ENCODE results near the gene DCHS2.

DCHS2 gene

GRCh38 chr4:154490234-154490582 is 1.4 kb downstream of the DCHS2 start:
- no peak for DNase-seq

- no peak for DNase-seq
Observed at GRCh38 chr4:154489558-154490233, 1.9 kb downstream of the DCHS2 start.

- DNase-seq = no peak
Observed at GRCh38 chr4:154487145-154487544, 4.5 kb downstream of the DCHS2 start.

DNA sequence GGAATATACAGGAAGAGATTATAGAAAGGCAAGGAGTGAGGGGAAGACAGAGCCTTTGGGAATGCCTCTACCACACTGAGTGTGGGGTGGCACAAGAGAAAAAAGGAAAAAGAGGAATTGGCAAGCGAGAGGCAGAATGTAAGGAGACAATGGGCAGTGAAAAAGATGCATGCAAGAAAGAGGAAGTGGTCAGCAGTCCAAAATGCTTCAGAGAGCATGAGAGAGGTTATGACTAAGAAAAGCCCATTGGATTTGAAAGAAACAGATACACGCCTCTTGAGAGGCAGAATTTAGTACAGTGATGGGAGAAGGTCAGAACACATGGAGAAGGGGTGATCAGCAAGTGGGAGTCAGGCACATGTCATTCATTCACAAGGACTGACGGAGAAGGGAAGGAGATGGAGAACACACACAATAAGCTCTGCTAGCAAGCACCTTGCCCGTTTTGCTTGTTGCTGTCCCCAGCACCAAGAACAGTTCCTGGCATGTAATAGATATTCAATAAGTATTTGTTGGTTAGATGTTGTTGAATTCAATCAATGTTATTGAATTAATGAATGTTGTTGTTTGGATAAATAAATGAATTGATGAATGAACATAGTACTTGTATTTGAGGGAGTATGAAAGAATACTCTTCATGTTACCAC is 6.3 kb downstream of the DCHS2 start:
- no peak for DNase-seq

DNA sequence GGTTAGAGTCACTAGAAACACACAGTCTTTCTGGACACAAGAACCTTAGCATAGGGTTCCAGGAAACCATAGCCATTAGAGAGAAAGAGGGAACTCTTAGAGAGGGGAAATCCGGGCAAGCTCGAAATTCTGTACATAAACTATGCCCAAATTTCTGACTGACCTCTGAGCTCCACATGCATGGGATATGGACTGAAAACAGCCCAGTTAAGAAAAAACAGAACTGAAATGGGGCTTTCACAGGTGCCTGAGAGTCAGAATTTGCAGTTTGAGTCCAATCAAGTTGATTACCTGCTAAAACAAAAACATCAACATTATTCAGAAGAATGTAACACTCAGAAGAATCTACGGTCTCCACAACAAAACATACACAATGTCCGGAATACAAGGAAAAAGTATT is 13.1 kb downstream of the DCHS2 start:
- DNase-seq = no peak

- no peak for DNase-seq
Observed at GRCh38 chr4:154478128-154478527, 13.5 kb downstream of the DCHS2 start.

DNA sequence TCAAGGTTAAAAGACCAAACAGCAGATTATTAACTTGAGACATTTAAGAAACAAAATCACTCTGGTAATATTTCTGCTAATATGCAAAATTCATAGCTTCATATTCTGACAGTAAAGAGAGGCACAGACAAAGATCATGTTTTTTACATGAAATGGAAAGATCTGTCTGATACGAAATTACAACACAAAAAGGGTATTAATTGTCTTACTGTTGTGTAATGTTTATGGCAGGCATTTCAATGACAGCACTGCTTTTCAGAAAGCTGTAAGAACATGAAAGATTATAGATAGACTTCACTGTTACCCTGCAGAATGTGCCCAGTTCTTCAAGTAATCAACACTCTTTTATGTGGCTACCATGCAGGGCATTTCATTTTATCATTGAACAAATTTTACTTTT is 15.4 kb downstream of the DCHS2 start:
- DNase-seq = no peak

- DNase-seq = no peak
Observed at GRCh38 chr4:154475820-154476219, 15.8 kb downstream of the DCHS2 start.

DNA sequence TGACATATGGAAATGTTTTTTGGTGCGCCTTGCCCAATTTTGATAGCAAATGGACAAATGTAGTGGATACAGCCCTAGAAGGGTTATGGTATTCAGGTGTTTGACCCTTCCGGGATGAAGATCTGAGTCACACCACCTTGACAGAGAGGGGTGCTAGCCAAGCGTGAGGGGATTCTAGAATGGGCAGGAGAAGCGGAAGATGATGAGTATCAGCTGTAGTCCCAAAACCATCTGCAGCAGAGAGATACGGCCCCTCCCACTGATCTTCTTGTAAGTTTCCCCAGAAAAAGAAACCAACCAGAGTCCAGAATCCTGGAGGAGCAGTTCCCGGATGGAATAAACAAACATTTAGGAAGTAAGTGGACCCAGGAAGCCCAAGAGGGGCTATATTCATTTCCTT is 18.1 kb downstream of the DCHS2 start:
- DNase-seq = no peak

GRCh38 chr4:154472858-154473257 is 18.7 kb downstream of the DCHS2 start:
- no peak for DNase-seq

DNA sequence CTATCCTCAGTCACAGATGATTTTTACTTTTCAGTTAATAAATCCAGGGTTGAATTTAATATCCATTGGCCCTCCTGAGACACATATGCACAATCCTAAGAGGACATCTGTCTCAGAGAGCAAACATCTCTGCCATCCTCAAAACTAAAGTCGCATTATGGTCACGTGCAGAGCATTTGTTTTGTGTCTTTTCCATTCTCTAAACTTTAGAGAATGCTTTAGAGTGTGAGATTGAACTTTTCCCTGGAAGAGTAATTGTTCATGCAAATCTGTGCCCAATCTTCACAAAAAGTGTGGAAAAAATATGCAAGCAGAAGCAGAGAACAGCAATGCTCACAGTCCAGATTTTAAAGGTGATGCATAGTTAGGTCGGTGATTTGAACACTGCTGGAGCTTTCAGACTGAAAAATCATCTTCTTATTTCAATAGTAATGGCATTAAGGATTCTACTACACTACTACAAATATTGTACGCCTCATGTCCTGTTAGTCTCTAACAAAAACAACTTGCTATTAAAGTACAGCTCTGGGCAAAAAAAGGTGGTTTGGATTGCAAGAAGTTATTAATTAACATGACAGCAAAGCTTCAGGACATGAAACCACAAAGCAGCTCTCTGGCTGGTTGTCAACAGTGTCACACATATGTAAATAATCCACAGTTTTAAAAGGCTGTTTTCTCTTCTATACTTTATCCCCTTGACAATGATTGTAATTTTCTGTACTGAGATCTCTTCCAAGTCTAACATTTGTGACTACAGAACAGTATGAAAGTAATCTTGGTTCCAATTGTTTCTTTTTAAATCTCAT is 19.9 kb downstream of the DCHS2 start:
- peak; percentile 37 for DNase-seq

DNA sequence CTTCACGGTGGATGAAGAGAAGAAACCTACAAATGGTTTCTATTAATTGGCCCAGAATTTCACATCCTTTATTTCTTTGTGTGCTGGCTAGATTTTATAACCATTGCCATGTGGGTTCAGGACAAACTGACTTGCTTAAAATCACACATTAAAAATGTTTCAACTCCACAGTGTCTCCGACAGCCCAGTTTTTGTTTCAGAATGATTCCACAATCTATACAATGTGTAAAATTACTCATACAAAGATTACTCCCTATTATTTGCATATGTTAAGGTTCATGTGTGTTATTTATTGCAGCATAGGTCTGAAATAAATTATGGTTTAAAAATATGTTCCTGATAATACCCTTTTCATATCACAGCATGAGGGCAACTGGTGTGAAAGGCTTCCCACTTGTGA is 20.6 kb downstream of the DCHS2 start:
- no peak for DNase-seq

GRCh38 chr4:154467886-154468285 is 23.7 kb downstream of the DCHS2 start:
- peak; percentile 55 for DNase-seq

DNA sequence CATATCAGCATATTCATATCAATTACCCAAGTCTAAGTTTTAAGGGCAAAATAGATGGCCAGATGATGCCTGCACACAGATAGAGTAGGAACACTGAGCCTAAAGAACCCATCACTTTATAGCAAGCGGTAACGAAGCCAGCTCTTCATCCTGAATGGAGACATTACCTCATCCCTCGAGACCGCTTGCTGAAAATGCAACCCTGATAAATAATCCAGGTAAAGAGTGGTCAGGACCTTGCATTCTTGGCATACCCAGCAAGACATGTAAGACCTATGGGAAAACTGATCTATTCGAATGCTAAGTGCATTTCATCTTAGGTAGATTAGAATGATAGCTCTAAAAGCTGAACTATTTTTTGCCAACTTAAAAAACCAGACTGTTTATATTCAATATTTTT is 25.3 kb downstream of the DCHS2 start:
- DNase-seq = no peak

DNA sequence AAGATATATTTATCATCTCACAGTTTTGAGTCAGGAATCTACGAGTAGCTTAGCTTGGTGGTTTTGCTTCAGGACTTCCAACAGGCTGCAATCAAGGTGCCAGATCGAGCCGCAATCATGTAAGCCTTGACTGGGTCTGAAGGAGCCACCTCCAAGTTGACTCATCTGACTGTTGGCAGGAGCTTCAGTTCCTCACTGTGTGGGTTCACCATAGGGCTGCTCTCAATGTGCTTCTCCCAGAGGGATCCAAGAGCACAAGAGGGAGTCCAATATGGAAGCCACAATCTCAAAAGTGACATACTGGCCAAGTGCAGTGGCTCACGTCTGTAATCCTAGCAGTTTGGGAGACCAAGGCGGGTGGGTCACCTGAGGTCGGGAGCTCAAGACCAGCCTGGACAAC is 26.5 kb downstream of the DCHS2 start:
- peak; percentile 12 for DNase-seq

DNA sequence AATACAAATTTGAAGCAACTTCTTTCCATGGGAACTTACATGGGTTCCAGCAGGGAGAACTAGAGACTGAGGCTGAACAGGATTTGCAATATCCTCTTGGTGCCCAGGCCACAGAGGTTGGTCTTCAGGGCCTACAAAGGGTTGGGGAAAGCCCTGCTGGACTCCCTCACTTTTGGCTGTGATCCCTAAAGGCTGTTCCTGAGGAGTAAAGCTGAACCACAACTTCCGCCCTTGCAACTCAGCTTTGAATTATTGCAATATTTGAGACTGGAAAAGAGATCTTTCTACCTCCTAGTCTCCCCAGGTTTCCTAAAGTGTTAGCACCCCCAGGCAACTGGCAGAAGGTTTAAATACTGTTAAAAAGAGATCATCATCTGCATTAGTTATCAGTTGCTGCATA is 26.9 kb downstream of the DCHS2 start:
- no peak for DNase-seq

DNA sequence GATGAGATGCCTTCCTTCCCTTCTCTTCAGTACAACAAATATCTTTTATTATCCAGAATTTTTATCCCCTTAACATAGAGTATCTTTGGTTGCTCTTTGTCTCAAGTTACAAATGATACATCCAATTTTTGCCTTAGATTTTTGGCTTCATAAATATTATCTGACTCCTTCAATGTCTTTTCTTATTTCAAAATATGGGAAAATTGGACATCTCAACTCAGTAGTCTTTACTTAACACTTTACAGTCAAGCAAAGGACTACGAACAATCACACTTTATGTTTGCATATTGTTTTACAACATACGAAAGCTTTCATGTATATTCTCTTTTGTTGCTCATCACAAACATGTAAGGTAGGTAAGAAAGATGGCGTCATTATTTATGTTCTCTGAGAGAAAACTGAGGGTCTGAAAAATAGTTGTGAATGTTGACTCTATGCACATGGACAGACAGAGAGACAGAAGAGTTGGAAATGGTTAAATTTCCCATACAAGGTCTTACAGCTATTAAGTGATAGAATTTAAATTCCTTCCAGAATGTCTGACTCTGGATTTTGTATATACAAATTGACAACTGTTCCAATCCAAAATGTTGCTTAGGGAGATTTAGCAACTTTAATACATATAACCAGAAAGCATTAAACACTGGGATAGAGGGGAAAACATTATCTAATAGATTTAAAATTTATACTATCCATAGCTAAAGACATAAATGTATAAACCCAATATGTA is 29.4 kb downstream of the DCHS2 start:
- DNase-seq = no peak

GRCh38 chr4:154457471-154457870 is 34.1 kb downstream of the DCHS2 start:
- DNase-seq = no peak

GRCh38 chr4:154456889-154457288 is 34.7 kb downstream of the DCHS2 start:
- DNase-seq = no peak

- no peak for DNase-seq
Observed at GRCh38 chr4:154456240-154456639, 35.4 kb downstream of the DCHS2 start.

DNA sequence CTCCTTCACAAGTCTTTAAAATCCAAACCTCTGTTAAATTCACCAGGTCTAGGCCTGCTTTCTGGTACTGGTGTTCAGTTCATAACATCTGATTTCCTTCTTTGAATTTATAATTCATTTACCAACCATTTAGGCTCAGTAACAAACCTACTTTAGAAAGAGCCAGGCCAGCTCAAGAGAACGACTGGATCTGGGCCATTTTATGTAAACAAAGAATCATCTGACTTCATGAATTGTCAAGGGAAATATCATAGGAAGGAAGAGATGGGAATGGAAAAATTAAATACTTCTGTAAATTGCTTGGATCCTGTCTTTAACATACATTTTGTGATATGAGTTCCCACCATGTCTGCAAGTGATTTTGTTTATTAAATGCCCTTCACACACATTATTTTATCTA is 36.5 kb downstream of the DCHS2 start:
- no peak for DNase-seq

- no peak for DNase-seq
Observed at GRCh38 chr4:154454710-154455109, 36.9 kb downstream of the DCHS2 start.

DNA sequence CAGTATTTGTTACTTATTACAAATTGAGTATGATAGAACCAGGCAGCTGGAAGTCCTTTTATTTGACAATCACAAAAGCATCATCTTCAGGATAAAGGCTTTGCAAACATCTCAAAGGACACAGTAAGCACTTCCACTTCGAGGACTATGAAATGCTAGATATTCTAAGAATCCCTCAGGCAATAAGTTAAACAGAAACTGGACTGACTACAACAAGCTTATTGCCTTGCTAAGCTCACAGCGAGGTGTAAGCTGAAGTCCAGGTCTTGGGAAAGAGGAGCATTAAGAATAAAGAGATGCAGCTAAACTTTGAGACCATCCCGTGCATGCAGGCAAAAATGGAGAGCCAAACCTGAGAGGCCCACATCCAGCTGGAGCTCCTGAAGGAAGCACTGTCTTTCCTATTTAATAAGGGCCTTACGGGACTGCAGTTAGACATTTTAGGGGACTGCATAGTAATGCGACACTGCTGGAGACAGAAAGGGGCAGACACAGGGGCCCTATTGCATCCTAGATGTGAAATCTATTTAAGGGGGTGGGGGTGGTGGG is 38.7 kb downstream of the DCHS2 start:
- no peak for DNase-seq
